Measurements from ENCODE around the gene EPHB3.
A peak's percentile ranks its signal among the peaks of the same experiment; 100 is the strongest.

The EPHB3 gene

DNA sequence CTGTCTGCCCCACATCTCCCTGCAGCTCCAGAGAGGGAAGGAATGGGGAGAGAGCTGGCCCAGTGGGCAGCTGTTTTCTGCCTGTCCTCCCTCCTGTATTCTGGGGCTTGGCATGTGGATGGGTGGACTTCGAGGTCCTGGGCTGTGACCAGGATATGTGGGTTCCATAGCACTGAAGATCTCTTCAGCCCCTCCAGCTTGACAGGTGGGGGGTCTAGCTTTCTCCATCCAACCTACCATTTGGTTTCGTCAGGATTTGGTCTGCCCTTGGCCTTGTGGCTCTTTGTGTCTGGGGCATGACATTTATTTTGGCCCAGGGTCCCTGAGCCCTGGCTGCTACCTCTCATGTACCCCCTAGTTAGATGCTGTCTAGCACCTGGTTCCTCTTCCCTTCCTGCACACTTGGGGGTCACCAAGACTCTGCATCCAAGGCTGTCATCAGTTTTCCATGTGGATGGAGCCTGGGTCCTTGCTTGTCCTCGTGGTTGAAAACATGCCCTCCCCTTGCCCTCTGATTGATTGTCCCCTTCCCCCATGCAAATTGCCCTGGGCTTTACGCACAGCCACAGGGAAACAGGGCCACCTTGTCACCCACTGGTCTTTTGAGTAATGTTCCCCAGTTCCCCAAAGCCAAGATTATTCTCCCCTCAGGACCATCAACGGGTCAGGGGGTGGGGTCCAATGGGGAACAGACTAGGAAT is 3.2 kb downstream of the EPHB3 start:
- peak; percentile 18 for DNase-seq

DNA sequence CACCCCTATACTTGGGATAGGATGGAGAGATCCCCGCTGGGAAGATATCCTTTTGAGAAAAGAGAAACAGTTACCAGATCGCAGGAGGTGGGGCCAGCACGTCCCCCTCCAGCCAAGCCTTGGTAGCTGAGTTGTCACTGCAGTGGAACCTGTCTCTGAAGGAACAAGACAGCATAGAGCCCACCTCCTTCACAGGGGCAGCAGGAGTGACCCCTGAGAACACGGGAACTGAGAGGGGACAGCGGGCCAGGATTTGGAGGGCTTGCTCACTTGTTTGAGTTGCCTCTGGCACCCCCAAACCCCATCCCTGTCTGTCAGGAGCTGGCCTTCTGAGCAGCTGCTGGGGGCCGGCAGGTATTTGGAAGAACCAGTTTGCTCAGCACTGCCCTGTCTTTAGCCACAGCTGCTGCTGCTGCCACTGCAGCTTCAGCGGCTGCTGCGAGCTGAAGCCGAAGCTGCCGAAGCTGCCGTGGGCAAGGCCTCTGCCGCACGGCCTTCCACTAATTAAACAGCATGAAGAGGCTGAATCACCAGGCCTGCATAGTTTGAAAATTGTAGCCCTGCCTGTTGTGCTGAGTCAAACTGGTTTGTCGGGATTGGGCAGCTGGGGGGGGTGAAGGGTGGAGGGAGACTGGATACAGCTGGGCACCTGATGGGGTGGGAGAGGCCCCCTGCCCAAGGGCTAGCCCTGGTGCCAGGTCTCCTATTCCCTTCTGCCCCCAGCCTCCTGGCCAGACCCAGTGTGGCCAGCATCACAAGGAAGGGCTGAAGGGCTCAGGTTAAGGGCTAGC is 4.0 kb downstream of the EPHB3 start:
- peak; percentile 96 for DNase-seq

DNA sequence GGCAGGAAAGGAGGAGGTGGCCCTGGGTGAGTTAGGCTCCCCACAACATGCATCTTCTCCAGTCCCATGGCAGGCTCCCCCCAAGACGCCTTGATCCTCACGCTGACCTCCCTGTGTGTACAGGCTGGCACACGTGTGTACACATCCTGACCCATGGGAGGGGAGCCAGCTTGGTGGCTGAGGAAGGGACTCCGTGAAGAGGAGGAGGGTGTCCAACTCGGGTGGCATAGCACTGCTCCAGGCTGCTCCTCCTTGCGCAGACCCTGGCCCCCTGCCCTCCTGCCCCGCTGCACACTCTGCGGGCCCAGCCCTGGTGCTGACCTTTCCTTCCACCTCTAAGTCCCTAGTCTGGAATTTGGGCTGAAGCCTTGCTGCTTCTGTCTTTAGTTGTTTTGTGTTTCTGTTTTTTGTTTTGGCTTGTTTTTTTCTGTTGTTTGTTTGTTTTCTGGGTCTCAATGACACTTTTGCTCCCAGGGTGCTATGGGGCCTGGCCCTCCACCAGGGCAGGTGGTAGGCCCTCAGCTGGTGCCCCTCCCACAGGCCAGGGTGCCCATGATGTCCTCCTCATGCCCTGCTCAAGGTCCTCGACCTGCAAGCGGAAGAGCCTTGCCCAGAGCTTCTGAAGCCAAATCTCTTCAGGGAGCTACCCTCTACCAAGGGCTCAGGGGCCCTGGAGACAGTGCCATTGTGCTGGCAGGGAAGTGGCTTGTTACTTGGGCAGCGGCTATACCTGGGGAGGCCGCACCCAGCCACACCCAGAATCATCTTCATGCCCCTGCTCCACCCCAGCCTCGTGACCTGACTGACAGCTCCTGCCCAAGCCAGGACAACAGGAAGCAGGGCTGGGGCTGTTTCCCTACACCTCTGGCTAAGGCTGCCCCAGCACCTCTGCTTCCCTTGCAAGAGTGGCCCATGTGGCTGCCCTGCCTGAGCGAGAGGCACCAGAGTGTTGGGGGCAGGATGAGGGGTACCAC is 5.1 kb downstream of the EPHB3 start:
- peak; percentile 57 for DNase-seq

DNA sequence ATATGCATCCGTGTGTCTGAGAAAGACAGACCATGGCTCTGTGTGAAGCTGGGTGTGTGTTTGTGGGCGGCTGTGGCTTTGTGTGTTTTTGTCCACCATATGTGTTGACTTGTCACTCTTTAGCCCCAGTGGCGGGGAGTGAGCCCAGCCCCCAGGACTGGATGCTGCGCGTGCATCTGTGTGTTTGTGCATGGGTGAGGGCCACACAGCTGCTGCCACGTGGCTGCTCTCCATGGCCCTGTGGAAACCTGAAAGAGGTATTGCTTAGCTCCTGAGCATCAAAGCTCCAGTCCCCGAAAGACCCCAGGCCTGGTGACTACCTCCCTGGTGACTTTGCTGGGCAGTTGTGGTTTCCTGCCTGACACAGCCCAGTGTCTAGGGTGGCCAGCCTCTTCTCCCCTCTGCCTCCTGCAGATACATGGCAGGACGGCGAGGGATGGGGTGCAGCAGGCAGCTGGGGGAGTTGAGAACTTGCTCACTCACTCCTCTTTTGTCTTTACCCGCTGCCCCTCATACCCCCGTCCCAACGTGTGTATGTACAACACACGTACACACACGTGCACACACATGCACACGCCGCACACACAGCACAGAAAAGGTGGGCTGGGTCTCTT is 6.5 kb downstream of the EPHB3 start:
- peak; percentile 36 for DNase-seq

DNA sequence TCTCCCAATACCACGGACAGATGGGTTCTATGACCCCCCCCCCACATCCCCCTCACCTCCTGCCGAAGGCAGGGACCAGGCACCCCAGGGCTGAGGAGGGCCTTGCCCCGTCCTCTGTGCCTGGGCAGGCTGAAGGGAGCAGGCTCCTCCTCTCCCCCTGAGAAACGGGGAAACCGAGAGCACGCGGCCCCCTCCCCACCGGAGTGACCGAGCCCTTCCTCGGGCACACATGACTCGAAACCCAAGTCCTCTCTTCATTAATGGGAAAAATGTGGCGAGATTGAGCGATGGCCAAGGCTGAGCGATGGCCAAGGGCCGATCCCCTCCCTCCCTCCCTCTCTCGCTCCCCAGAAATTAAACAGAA is 7.0 kb downstream of the EPHB3 start:
- DNase-seq = no peak

DNA sequence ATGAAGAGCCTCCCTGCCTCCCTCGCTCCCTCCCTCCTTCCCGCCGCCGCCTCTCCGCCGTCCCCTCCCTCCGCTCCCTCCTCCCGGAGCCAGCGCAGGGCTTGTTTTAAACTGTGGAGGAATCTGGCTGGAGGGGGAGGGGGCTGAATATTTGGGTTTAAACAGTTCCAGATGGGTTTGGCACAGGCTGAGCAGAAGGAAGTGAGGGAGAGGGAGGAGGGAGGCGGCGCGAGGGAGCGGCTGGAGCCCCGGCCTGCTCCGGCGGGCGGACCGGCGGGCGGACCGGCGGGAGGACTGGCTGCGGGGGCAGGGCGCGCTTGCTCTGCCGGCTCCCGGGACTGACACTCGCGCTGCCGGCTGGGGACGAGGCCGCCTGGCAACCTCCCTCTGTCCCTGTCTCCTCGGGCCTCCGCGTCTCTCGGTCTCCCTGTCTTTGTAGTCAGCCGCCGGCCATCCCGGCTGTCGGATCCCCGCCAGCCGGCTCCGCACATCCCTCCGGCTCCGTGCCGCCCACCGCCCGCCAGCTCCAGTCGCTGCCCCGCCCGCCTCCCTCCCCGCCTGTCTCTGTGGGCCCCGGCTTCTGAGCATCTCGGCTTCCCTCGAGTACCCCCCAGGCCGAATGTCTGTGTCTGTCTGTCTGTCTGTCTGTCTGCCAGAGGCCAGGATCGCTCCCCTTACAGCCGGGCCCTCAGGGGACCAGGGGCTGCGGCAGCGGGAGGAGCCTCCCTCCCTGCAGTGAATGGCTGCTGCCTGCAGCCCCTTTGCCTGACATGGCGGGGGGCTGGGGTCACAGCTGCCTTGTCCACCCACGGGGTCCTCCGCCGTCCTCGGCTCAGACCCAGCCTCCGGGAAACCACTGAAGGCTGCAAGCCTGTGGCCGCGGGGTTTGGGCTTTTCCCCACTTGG is 7.6 kb downstream of the EPHB3 start:
- peak; percentile 69 for DNase-seq

DNA sequence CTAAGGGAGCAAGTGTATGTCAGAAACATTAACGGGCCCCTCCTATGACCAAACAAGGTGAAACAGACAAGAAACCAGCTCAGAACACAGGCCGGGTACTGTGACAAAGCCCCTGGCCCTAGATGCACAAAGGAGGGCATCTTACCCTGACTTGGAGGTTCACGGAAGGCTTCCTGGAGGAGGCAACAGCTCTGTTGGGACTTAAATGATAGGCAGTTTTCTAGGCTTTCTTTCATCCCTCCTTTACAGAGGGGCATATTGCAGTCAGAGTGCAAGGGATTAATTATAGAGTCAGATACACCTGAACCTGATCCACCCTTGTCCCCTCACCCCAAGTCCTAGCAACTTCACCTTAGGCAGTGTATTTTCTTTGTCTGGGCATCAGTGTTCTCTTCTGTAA is 8.4 kb downstream of the EPHB3 start:
- no peak for DNase-seq

DNA sequence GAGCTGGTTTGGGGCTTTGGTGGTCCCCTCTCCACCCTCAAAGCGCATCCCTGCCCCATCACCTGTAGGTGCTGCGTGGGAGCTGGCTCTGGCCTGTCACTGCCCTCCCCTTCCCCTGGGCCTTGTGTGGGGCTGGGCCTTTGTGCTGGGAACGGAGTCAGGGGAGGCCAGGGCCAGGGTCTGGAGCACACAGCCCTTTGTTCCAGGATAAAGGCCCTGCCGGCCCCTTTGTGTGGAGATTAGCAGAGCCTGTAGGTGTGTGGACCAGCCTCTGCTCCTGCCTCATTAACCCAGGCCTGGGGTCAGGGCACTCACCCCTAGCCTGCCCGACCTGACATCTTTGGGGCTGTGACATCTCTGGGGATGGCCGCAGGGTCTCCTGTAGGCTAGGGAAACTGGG is 8.9 kb downstream of the EPHB3 start:
- DNase-seq = no peak

DNA sequence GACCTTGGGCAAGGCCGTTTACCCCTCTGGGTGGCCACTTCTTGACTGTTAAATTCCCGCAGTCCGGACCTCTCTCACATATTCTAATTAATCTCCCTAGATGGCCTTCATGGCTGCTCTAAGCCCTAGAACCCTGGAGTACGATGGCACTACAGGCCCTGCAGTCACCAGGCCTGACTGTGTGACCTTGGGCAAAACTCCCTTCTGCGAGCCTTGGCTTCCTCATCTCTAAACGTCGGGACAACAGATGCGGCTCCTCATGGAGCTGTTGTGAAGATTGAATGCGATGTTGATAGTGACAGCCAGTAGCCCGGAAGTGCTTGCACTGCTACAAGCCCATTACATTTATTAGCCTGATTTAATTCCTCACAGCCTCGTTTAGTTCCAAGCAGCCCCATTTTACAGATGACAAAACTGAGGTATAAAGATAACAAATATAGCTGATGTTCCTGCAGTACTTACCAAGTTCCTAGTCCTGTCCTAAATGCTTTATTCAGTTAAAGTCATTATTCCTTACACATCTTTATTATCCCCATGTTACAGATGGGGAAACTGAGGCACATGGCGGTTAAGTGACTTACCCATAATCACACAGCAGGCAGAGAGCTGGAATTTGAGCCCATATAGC is 10.3 kb downstream of the EPHB3 start:
- DNase-seq = no peak

DNA sequence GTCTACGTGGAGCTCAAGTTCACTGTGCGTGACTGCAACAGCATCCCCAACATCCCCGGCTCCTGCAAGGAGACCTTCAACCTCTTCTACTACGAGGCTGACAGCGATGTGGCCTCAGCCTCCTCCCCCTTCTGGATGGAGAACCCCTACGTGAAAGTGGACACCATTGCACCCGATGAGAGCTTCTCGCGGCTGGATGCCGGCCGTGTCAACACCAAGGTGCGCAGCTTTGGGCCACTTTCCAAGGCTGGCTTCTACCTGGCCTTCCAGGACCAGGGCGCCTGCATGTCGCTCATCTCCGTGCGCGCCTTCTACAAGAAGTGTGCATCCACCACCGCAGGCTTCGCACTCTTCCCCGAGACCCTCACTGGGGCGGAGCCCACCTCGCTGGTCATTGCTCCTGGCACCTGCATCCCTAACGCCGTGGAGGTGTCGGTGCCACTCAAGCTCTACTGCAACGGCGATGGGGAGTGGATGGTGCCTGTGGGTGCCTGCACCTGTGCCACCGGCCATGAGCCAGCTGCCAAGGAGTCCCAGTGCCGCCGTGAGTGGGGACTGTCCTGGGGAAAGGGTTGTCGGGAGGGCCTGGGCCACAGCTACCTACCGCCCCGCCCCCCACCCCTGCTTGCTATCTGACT is 11.2 kb downstream of the EPHB3 start:
- no peak for DNase-seq

DNA sequence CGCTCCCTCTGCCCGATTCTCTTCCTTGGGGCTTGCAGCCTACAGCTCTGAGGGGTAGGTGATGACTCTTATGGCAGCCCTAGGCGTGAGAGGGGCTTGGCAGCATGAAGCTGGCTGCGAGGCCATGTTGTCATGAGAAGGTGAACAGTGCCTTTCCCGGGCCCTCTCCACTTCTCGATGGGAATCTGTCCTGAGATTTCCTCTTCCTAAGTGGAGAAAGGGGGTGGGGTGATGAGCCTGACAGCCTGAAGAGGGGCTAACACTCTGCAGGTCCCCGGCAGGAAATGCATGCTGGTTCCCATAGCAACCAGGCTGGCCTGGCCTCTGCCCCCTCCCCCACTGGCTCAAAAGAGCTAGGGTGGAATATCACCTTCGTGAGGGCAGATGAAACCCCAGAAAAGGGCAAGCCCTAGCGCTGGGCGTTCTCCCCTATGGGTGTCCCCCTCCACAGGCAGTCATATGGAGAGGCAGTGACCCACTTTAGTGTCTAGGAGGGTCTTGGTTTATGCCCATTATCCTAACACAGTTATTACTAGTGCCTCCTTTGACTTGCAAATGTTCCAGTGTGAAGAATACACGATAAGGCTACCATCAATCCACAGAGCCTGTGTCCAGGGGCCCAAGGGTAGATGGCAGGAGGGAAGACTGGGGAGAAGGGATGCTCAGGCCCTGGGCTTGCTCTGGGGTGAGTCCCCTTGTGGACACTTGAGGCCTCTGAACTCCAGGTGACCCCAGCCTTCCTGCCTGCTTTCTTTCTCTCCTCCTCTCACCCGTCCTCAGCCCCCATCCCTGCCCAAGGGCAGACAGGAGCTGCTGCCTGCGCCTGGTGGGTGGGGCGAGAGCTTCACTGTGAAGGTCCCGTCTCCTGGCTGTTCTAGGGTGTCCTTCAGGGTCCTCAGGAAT is 13.2 kb downstream of the EPHB3 start:
- peak; percentile 60 for DNase-seq

DNA sequence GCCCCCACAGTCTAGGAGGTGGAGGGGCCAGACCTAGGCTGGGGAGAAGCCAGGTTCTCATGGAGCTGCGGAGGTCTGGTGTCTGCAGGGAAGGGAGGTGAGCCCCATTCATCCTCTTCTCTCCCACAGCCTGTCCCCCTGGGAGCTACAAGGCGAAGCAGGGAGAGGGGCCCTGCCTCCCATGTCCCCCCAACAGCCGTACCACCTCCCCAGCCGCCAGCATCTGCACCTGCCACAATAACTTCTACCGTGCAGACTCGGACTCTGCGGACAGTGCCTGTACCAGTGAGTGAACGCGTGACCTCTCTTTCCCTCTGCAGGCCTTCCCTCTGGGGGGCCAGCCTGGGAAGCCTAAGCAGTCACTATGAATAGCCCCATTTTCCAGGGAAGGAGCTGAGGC is 14.1 kb downstream of the EPHB3 start:
- no peak for DNase-seq

DNA sequence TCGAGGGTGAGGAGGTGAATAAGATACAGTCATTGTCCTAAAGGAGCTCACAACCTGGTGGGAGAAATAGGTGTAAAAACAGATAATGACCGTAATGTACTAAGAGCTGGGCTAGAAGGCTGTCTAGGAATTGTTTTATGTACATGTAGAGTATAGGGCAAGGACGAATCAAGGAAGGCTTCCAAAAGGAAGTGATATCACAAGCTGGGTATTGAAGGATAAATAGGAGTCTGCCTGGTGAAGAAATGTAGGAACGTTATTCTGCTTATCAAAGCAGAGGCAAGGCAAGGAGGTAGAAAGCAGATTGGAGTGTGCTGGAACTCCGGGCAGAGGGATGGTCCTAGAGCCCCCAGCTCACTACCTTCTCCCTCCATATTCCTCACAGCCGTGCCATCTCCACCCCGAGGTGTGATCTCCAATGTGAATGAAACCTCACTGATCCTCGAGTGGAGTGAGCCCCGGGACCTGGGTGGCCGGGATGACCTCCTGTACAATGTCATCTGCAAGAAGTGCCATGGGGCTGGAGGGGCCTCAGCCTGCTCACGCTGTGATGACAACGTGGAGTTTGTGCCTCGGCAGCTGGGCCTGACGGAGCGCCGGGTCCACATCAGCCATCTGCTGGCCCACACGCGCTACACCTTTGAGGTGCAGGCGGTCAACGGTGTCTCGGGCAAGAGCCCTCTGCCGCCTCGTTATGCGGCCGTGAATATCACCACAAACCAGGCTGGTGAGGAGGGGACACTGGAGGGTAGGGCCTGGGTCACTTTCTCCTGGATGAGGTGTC is 15.1 kb downstream of the EPHB3 start:
- DNase-seq = no peak

DNA sequence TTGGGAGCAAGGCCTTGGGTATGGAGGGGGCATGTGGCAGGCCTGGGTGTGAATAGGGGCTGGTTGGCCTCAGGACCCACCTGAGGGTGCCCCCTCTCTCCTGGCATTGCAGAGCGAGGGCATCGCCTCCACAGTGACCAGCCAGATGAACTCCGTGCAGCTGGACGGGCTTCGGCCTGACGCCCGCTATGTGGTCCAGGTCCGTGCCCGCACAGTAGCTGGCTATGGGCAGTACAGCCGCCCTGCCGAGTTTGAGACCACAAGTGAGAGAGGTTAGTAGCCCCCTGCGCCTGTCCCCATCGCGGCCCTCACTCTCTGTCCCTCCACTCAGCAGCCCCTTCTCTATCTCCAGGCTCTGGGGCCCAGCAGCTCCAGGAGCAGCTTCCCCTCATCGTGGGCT is 16.0 kb downstream of the EPHB3 start:
- no peak for DNase-seq

DNA sequence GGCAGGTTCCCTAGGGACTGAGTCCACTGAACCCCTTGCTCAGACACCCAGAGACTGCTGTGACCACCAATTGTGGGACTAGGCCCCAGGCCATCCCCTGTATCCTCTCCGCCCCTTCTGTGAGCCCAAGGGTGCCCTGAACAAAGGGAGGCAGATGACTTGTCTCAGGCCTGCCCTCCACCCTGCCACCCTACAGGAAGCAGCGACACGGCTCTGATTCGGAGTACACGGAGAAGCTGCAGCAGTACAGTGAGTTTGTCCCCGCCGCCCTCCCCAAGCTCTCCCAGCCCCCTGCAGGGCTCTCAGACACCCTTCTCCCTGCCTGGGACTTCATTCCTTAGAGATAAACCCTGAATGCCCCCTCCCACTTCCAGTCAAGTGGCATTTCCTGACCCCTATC is 16.6 kb downstream of the EPHB3 start:
- DNase-seq = no peak

DNA sequence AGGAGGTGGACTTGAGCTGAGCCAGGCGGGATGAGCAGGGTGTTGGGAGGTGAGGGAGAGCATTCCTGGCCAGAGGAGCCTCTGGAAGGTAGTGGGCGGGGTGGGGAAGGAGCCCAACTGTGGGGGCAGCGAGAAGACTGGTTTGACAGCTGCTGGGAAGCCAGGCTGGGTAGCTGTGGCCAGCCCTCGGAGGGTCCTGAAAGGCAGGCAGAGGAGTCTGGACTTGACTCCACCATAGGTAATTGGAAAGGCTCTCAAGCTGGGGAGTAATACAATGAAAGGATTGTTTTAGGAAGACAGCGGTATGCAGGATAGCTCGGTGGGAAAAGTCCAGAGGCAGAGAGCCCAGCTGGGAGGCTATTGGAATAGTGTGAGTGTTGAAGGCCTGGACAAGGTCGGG is 17.2 kb downstream of the EPHB3 start:
- DNase-seq = no peak

DNA sequence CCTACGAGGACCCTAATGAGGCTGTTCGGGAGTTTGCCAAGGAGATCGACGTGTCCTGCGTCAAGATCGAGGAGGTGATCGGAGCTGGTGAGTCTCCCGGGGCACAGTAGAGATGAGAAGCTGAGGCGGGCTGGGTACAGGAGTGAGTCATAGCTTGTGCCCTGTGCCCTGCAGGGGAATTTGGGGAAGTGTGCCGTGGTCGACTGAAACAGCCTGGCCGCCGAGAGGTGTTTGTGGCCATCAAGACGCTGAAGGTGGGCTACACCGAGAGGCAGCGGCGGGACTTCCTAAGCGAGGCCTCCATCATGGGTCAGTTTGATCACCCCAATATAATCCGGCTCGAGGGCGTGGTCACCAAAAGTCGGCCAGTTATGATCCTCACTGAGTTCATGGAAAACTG is 17.9 kb downstream of the EPHB3 start:
- no peak for DNase-seq

DNA sequence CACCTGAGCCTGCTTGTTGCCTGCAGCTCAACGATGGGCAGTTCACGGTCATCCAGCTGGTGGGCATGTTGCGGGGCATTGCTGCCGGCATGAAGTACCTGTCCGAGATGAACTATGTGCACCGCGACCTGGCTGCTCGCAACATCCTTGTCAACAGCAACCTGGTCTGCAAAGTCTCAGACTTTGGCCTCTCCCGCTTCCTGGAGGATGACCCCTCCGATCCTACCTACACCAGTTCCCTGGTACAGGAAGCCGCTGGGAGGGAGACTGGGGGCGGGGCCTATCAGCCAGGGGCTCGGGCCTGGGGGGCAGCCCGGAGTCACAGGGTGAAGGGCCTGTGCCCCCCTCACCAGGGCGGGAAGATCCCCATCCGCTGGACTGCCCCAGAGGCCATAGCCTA is 18.8 kb downstream of the EPHB3 start:
- DNase-seq = no peak

DNA sequence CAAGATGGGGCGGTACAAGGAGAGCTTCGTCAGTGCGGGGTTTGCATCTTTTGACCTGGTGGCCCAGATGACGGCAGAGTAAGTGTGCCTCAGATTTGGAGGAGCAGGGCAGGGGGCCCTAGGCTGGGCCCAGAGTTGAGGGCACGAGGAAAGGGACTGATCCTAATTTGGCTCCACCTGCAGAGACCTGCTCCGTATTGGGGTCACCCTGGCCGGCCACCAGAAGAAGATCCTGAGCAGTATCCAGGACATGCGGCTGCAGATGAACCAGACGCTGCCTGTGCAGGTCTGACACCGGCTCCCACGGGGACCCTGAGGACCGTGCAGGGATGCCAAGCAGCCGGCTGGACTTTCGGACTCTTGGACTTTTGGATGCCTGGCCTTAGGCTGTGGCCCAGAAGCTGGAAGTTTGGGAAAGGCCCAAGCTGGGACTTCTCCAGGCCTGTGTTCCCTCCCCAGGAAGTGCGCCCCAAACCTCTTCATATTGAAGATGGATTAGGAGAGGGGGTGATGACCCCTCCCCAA is 19.8 kb downstream of the EPHB3 start:
- DNase-seq = no peak

Measured in DMS53 (cell line).